HepG2 (cell line): Measurements from ENCODE around the gene THEMIS.

ENCODE experiments used
- CBX5 ChIP-seq: sonication (generic); formaldehyde crosslinking; IDR thresholded peaks from 2 replicates; pipeline ENCODE4 v1.4.0; 2020; ENCODE audit warnings: missing genetic modification reagents, borderline replicate concordance
- CTCF ChIP-seq: sonication (generic); formaldehyde crosslinking; IDR thresholded peaks from 2 replicates; pipeline ENCODE4 v1.5.0; 2020; ENCODE audit warnings: mild to moderate bottlenecking, missing genetic modification reagents, moderate library complexity
- HOXA3 ChIP-seq: sonication (generic); formaldehyde crosslinking; IDR thresholded peaks from 2 replicates; pipeline ENCODE4 v1.5.0; 2020; ENCODE audit warnings: missing genetic modification reagents
- ZSCAN20 ChIP-seq: sonication (generic); formaldehyde crosslinking; IDR thresholded peaks from 2 replicates; pipeline ENCODE4 v1.4.0; 2020; ENCODE audit warnings: missing genetic modification reagents, mild to moderate bottlenecking, borderline replicate concordance

- TF ChIP-seq HOXA3 (CRISPR knock-in tag): no peak
- no peak for TF ChIP-seq CTCF (CRISPR knock-in tag)
- no peak for TF ChIP-seq CBX5 (CRISPR knock-in tag)
- TF ChIP-seq ZSCAN20: no peak
Observed at GRCh38 chr6:127844529-127844928, 56.3 kb downstream of the THEMIS start.
